ENCODE data around the gene SPTBN2. TPM values are rescaled to one million over a fixed set of nuclear protein-coding genes. Genes with fewer than 3 reads are reported as not detected.
A peak's percentile ranks its signal among the peaks of the same experiment; 100 is the strongest.
"Not testable (repeated sequence)": the region's sequence is repeated elsewhere in the genome, so short reads cannot be mapped to it uniquely, and the experiment has no call there.

SPTBN2 gene
- total and polyA plus RNA-seq, 4 donors = 34.6 to 88.2 (median 74.1) TPM

GRCh38 chr11:66727282-66728037 is 1.6 kb downstream of the SPTBN2 start:
- Histone ChIP-seq H3K4me1 (ENCODE audit: control insufficient read depth, insufficient read depth, low read length) (peaks cover 18% of the 10 kb centered on the region), H3K4me3 (ENCODE audit: low read depth, low read length) (peak overlapping the region; percentile 52), H3K27ac (ENCODE audit: low read depth, low read length) (no peak overlapping the region), H3K27me3 (ENCODE audit: control insufficient read depth, insufficient read depth, low read length) (peaks cover 11% of the 10 kb centered on the region), H3K9me3 (ENCODE audit: control insufficient read depth, insufficient read depth, low read length) (no peaks in the 10 kb centered on the region), H3K36me3 (ENCODE audit: control insufficient read depth, insufficient read depth, low read length) (no peaks in the 10 kb centered on the region)
- DNase-seq (ENCODE audit: low read depth in 4 of 6, low spot score in 6 of 6) = peak in 2 of 6 donors; percentile 53 to 62
- under 1% methylated on average over 67 of the region's 70 CpGs for WGBS (ENCODE audit: insufficient coverage)

DNA sequence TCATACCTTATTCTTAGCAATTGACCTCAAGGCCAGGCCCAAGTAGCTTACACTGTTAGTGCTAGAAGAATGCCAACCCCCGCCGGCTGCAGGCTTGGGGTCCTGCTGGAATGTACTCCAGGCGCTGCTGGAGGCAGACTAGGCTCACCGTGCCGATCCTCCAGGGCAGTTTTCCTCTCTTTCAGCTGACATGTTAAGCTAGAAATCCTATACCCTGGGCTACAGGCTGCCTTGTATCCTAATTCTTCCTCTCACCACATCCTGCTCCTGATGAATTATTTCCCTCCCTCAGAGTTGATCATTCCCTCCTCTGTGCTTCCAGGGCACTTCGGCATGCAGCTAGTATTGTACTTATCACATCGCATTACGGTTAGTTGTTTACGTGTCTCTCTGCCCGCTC is 3.4 kb downstream of the SPTBN2 start:
- H3K4me3 ChIP-seq (ENCODE audit: low read depth, low read length) = no peak overlapping the region
- H3K27me3 ChIP-seq (ENCODE audit: control insufficient read depth, insufficient read depth, low read length) = peaks cover 11% of the 10 kb centered on the region
- WGBS (ENCODE audit: insufficient coverage) = 45% methylated on average over 5 of the region's 10 CpGs
- peaks cover 18% of the 10 kb centered on the region for H3K4me1 ChIP-seq (ENCODE audit: control insufficient read depth, insufficient read depth, low read length)
- H3K36me3 ChIP-seq (ENCODE audit: control insufficient read depth, insufficient read depth, low read length) = peaks cover 6% of the 10 kb centered on the region
- peak in 1 of 6 donors; percentile 24 for DNase-seq (ENCODE audit: low read depth in 4 of 6, low spot score in 6 of 6)
- no peaks in the 10 kb centered on the region for H3K9me3 ChIP-seq (ENCODE audit: control insufficient read depth, insufficient read depth, low read length)
- H3K27ac ChIP-seq (ENCODE audit: low read depth, low read length) = no peak overlapping the region

GRCh38 chr11:66725114-66725513 is 3.9 kb downstream of the SPTBN2 start:
- WGBS (ENCODE audit: insufficient coverage) = 75% methylated on average over 1 of the region's 1 CpG
- no peak overlapping the region for H3K27ac ChIP-seq (ENCODE audit: low read depth, low read length)
- no peak for DNase-seq (ENCODE audit: low read depth in 4 of 6, low spot score in 6 of 6)

DNA sequence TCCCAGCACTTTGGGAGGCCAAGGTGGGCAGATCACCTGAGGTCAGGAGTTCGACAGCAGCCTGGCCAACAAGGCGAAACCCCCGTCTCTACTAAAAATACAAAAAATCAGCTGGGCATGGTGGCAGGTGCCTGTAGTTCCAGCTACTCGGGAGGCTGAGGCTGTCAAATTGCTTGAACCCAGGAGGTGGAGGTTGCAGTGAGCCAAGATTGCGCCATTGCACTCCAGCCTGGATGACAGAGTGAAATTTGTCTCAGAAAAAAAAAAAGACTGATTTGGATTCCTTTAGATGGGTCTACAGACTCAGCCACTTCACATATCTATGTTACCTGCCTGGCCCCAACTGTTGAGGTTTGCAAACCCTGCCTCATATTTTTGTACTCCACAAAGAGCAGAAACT is 4.8 kb downstream of the SPTBN2 start:
- H3K27ac ChIP-seq (ENCODE audit: low read depth, low read length); H3K4me3 ChIP-seq (ENCODE audit: low read depth, low read length); H3K9me3 ChIP-seq (ENCODE audit: control insufficient read depth, insufficient read depth, low read length); H3K27me3 ChIP-seq (ENCODE audit: control insufficient read depth, insufficient read depth, low read length); DNase-seq (ENCODE audit: low read depth in 4 of 6, low spot score in 6 of 6): not testable (repeated sequence)
- WGBS (ENCODE audit: insufficient coverage) = 80% methylated on average over 1 of the region's 5 CpGs
- Histone ChIP-seq H3K4me1 (ENCODE audit: control insufficient read depth, insufficient read depth, low read length) (peaks cover 18% of the 10 kb centered on the region), H3K36me3 (ENCODE audit: control insufficient read depth, insufficient read depth, low read length) (peaks cover 19% of the 10 kb centered on the region)

More at GRCh38 chr11:66725114-66725513, 3.9 kb downstream of the SPTBN2 start:
- peaks cover 18% of the 10 kb centered on the region for H3K4me1 ChIP-seq (ENCODE audit: control insufficient read depth, insufficient read depth, low read length)
- no peaks in the 10 kb centered on the region for H3K9me3 ChIP-seq (ENCODE audit: control insufficient read depth, insufficient read depth, low read length)
- H3K27me3 ChIP-seq (ENCODE audit: control insufficient read depth, insufficient read depth, low read length) = peaks cover 10% of the 10 kb centered on the region
- peaks cover 11% of the 10 kb centered on the region for H3K36me3 ChIP-seq (ENCODE audit: control insufficient read depth, insufficient read depth, low read length)
- H3K4me3 ChIP-seq (ENCODE audit: low read depth, low read length) = no peak overlapping the region

DNA sequence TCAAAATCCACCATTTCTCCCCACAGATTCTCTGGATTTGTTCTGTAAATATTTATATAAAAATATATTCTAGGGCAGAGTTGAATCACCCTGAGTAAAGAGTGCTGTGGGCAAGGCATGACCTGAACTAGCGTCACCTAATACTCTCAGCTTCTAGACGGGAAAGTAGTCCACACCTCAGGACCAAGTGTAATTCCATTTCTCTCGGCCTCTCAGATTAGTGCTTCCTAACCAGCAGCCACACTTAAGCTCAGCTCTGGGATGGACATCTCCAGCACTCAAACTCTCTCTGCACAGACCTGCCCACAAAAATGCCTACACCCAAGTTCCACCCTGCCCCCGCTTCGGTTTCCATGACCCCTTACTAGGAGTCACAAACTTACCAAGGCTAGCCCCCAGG is 5.3 kb downstream of the SPTBN2 start:
- 100% methylated on average over 5 of the region's 5 CpGs for WGBS (ENCODE audit: insufficient coverage)

GRCh38 chr11:66722745-66723651 is 6.0 kb downstream of the SPTBN2 start:
- H3K27ac ChIP-seq (ENCODE audit: low read depth, low read length) = no peak overlapping the region
- no peak overlapping the region for H3K4me3 ChIP-seq (ENCODE audit: low read depth, low read length)
- DNase-seq (ENCODE audit: low read depth in 4 of 6, low spot score in 6 of 6) = no peak
- peaks cover 20% of the 10 kb centered on the region for H3K4me1 ChIP-seq (ENCODE audit: control insufficient read depth, insufficient read depth, low read length)
- H3K36me3 ChIP-seq (ENCODE audit: control insufficient read depth, insufficient read depth, low read length) = peaks cover 30% of the 10 kb centered on the region
- H3K27me3 ChIP-seq (ENCODE audit: control insufficient read depth, insufficient read depth, low read length) = peaks cover 8% of the 10 kb centered on the region
- no peaks in the 10 kb centered on the region for H3K9me3 ChIP-seq (ENCODE audit: control insufficient read depth, insufficient read depth, low read length)
- 96% methylated on average over 7 of the region's 16 CpGs for WGBS (ENCODE audit: insufficient coverage)

More for the DNA sequence above, 5.3 kb downstream of the SPTBN2 start:
- H3K4me3 ChIP-seq (ENCODE audit: low read depth, low read length) = no peak overlapping the region
- no peak overlapping the region for H3K27ac ChIP-seq (ENCODE audit: low read depth, low read length)
- H3K36me3 ChIP-seq (ENCODE audit: control insufficient read depth, insufficient read depth, low read length) = peaks cover 24% of the 10 kb centered on the region
- peaks cover 17% of the 10 kb centered on the region for H3K4me1 ChIP-seq (ENCODE audit: control insufficient read depth, insufficient read depth, low read length)
- DNase-seq (ENCODE audit: low read depth in 4 of 6, low spot score in 6 of 6) = no peak
- no peaks in the 10 kb centered on the region for H3K9me3 ChIP-seq (ENCODE audit: control insufficient read depth, insufficient read depth, low read length)
- H3K27me3 ChIP-seq (ENCODE audit: control insufficient read depth, insufficient read depth, low read length) = peaks cover 8% of the 10 kb centered on the region

- no peak overlapping the region for H3K4me3 ChIP-seq (ENCODE audit: low read depth, low read length)
- H3K9me3 ChIP-seq (ENCODE audit: control insufficient read depth, insufficient read depth, low read length) = no peaks in the 10 kb centered on the region
- H3K36me3 ChIP-seq (ENCODE audit: control insufficient read depth, insufficient read depth, low read length) = peaks cover 38% of the 10 kb centered on the region
- WGBS (ENCODE audit: insufficient coverage) = 93% methylated on average over 6 of the region's 9 CpGs
- no peak for DNase-seq (ENCODE audit: low read depth in 4 of 6, low spot score in 6 of 6)
- H3K27ac ChIP-seq (ENCODE audit: low read depth, low read length) = no peak overlapping the region
- H3K27me3 ChIP-seq (ENCODE audit: control insufficient read depth, insufficient read depth, low read length) = peaks cover 2% of the 10 kb centered on the region
- H3K4me1 ChIP-seq (ENCODE audit: control insufficient read depth, insufficient read depth, low read length) = peaks cover 18% of the 10 kb centered on the region
Observed at GRCh38 chr11:66721939-66722338, 7.1 kb downstream of the SPTBN2 start.

DNA sequence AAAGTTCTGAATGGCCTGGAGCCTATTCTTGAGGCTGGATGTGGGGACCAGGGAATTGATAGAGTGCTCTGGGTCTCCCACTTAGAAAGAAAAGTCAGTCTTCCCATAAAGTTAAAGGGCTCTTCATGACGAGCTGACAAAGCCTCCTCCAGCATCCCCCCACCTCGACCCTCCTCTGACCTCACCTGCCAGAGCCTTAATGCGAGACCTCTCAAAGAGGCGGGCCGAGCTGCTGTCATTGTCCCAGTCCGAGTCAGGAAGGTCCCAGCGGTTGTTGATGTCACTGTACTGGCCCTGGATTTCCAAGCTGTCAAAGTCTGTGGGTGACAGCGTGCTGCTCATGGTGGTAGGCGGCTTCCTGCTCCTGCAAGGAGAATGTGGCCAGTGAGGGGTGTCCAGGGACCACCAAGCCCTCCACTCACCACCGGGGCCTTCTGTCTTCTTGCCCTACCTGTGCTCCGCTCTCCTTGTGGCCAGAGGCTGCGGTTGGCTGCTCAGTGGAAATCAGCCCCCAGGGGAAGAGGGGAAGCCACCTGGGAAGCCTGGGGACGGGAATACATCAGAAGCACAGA is 8.0 kb downstream of the SPTBN2 start:
- H3K27me3 ChIP-seq (ENCODE audit: control insufficient read depth, insufficient read depth, low read length) = no peaks in the 10 kb centered on the region
- peaks cover 39% of the 10 kb centered on the region for H3K36me3 ChIP-seq (ENCODE audit: control insufficient read depth, insufficient read depth, low read length)
- H3K4me3 ChIP-seq (ENCODE audit: low read depth, low read length) = no peak overlapping the region
- peaks cover 18% of the 10 kb centered on the region for H3K4me1 ChIP-seq (ENCODE audit: control insufficient read depth, insufficient read depth, low read length)
- no peak overlapping the region for H3K27ac ChIP-seq (ENCODE audit: low read depth, low read length)
- no peaks in the 10 kb centered on the region for H3K9me3 ChIP-seq (ENCODE audit: control insufficient read depth, insufficient read depth, low read length)
- no peak for DNase-seq (ENCODE audit: low read depth in 4 of 6, low spot score in 6 of 6)
- WGBS (ENCODE audit: insufficient coverage) = 88% methylated on average over 11 of the region's 13 CpGs

- no peak for DNase-seq (ENCODE audit: low read depth in 4 of 6, low spot score in 6 of 6)
- H3K9me3 ChIP-seq (ENCODE audit: control insufficient read depth, insufficient read depth, low read length) = no peaks in the 10 kb centered on the region
- H3K36me3 ChIP-seq (ENCODE audit: control insufficient read depth, insufficient read depth, low read length) = peaks cover 45% of the 10 kb centered on the region
- no peaks in the 10 kb centered on the region for H3K27me3 ChIP-seq (ENCODE audit: control insufficient read depth, insufficient read depth, low read length)
- 55% methylated on average over 14 of the region's 15 CpGs for WGBS (ENCODE audit: insufficient coverage)
- H3K4me3 ChIP-seq (ENCODE audit: low read depth, low read length) = no peak overlapping the region
- H3K4me1 ChIP-seq (ENCODE audit: control insufficient read depth, insufficient read depth, low read length) = peaks cover 15% of the 10 kb centered on the region
- H3K27ac ChIP-seq (ENCODE audit: low read depth, low read length) = no peak overlapping the region
Observed at GRCh38 chr11:66720223-66720898, 8.7 kb downstream of the SPTBN2 start.

Measured in spinal cord (tissue), 10 donors.